ENCODE measurements around the gene MECP2.

MECP2 gene

DNA sequence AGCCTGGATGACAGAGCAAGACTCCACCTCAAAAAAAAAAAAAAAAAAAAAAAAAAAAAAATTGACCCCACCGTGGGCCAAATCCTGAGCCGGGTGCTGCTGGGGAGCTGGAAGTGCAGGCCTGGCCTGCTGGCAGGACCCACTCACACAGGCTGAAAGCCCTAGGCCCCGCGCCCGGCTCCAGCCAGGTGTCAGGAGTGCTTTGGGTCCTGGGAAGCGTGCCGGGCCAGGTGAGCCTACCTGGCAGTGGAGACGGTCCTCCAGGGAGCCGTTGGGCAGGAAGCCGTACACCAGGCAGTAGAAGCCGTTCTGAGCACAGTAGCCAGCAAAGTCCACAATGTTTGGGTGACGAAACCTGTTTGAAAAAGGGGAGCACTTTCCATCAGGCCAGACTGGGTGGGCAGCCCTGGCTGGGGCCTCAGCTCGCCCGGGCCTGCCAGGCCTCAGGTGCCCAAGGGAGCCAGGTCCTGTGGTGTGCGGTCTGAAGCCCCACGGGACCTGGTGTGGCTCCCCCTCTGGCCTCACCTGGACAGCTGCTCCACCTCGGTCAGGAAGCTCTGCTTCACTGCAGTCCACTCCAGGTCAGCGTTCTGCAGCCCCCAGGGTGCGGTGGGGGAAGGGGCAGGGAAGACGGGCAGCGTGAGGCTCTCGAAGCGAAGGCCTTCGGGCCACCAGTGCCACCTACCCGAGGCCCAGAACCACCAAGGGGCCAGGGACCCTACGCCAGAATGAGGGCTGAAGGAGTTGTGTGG, 79.6 kb downstream of the MECP2 start:
- H3K4me3 ChIP-seq (replicated peaks; ENCODE audit: insufficient read depth, low read length): peak overlapping the region; percentile 68
- H3K27me3 ChIP-seq (ENCODE audit: insufficient read depth, poor library complexity, severe bottlenecking): no peaks in the 10 kb centered on the region
- peak overlapping the region; percentile 93 for H3K27ac ChIP-seq (replicated peaks)
- TF ChIP-seq POLR2AphosphoS5 (IDR thresholded peaks at IDR 0.05; ENCODE audit: low read depth) (no peak), GABPA (IDR thresholded peaks at IDR 0.05; ENCODE audit: low read depth) (no peak), CTCF (IDR thresholded peaks at IDR 0.05; ENCODE audit: insufficient read depth, low read length) (no peak)
- DNase-seq (ENCODE audit: low read depth in 1 of 2, low spot score in 1 of 2): peak in 1 of 2 experiments; percentile 12

DNA sequence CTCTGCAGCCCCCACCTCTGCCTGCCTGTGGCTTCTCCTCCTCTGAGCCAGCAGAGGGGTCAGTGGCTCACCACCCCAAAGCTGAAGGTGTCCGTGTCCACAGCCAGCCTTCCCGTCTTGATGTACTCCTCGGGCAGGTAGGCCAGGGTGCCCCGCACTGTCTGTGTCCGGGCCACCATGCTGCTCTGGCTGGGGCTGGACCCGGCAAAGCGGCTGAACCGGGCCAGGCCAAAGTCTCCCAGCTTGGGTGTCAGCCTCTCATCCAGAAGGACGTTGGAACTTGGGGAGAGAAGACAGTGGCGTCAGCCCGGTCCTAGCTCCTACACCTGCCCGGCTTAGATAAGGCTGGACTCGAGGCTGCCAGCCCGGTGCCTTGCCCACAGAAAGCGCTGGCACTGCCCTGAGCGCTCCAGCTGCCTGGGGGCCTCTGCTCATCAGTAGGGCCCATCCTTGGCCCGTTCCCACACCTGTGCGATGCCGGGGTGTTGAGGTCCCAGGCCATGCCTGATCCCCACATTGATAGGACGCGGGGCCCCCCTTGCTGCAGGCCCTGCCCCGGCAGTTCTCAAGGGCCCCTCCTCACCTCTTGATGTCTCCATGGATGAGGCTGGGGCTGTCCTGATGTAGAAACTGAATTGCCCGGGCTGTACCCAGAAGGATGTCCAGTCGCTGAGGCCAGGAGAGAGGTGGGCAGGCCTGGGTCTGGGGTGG, 81.0 kb downstream of the MECP2 start:
- peak in 1 of 2 experiments; percentile 11 for DNase-seq (ENCODE audit: low read depth in 1 of 2, low spot score in 1 of 2)
- Histone ChIP-seq H3K27ac (replicated peaks) (peak overlapping the region; percentile 93), H3K4me3 (replicated peaks; ENCODE audit: insufficient read depth, low read length) (peak overlapping the region; percentile 68), H3K27me3 (ENCODE audit: insufficient read depth, poor library complexity, severe bottlenecking) (no peaks in the 10 kb centered on the region)
- TF ChIP-seq GABPA (IDR thresholded peaks at IDR 0.05; ENCODE audit: low read depth) (no peak), CTCF (IDR thresholded peaks at IDR 0.05; ENCODE audit: insufficient read depth, low read length) (no peak), SPI1 (IDR thresholded peaks at IDR 0.05; ENCODE audit: borderline replicate concordance, low read depth) (no peak), POLR2AphosphoS5 (IDR thresholded peaks at IDR 0.05; ENCODE audit: low read depth) (no peak)
- TF ChIP-seq, protein P1, sequence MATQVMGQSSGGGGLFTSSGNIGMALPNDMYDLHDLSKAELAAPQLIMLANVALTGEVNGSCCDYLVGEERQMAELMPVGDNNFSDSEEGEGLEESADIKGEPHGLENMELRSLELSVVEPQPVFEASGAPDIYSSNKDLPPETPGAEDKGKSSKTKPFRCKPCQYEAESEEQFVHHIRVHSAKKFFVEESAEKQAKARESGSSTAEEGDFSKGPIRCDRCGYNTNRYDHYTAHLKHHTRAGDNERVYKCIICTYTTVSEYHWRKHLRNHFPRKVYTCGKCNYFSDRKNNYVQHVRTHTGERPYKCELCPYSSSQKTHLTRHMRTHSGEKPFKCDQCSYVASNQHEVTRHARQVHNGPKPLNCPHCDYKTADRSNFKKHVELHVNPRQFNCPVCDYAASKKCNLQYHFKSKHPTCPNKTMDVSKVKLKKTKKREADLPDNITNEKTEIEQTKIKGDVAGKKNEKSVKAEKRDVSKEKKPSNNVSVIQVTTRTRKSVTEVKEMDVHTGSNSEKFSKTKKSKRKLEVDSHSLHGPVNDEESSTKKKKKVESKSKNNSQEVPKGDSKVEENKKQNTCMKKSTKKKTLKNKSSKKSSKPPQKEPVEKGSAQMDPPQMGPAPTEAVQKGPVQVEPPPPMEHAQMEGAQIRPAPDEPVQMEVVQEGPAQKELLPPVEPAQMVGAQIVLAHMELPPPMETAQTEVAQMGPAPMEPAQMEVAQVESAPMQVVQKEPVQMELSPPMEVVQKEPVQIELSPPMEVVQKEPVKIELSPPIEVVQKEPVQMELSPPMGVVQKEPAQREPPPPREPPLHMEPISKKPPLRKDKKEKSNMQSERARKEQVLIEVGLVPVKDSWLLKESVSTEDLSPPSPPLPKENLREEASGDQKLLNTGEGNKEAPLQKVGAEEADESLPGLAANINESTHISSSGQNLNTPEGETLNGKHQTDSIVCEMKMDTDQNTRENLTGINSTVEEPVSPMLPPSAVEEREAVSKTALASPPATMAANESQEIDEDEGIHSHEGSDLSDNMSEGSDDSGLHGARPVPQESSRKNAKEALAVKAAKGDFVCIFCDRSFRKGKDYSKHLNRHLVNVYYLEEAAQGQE (IDR thresholded peaks at IDR 0.05; ENCODE audit: insufficient replicate concordance, low read depth): no peak

GRCh38 chrX:154015581-154016264, 81.8 kb downstream of the MECP2 start:
- no peaks in the 10 kb centered on the region for H3K27me3 ChIP-seq (ENCODE audit: insufficient read depth, poor library complexity, severe bottlenecking)
- H3K27ac ChIP-seq (replicated peaks): peak overlapping the region; percentile 93
- TF ChIP-seq, protein P1 (IDR thresholded peaks at IDR 0.05; ENCODE audit: insufficient replicate concordance, low read depth): no peak
- TF ChIP-seq CTCF (IDR thresholded peaks at IDR 0.05; ENCODE audit: insufficient read depth, low read length) (no peak), GABPA (IDR thresholded peaks at IDR 0.05; ENCODE audit: low read depth) (no peak), POLR2AphosphoS5 (IDR thresholded peaks at IDR 0.05; ENCODE audit: low read depth) (no peak), SPI1 (IDR thresholded peaks at IDR 0.05; ENCODE audit: borderline replicate concordance, low read depth) (no peak)
- DNase-seq (ENCODE audit: low read depth in 1 of 2, low spot score in 1 of 2): no peak
- no peak overlapping the region for H3K4me3 ChIP-seq (replicated peaks; ENCODE audit: insufficient read depth, low read length)
